HUES6 (cell line): ENCODE results near the gene TDG.

Source experiments
- H3K27ac ChIP-seq: 2 replicates; pipeline ENCODE4 v1.7.0; 2013; ENCODE audit warnings: low read depth, mild to moderate bottlenecking, low read length, inconsistent platforms
- H3K27me3 ChIP-seq: 2 replicates; pipeline ENCODE4 v1.6.1; 2013; ENCODE audit warnings: low read length; ENCODE audit not compliant: control insufficient read depth, insufficient read depth
- H3K36me3 ChIP-seq: 2 replicates; pipeline ENCODE4 v1.6.1; 2013; ENCODE audit warnings: low read length; ENCODE audit not compliant: control insufficient read depth, insufficient read depth
- H3K4me1 ChIP-seq: 2 replicates; pipeline ENCODE4 v1.6.1; 2013; ENCODE audit warnings: low read length; ENCODE audit not compliant: control insufficient read depth, insufficient read depth
- H3K4me3 ChIP-seq: 2 replicates; pipeline ENCODE4 v1.5.1; 2013; ENCODE audit warnings: low read depth, low read length
- H3K9ac ChIP-seq: one replicate; pipeline ENCODE4 v1.6.1; 2013; ENCODE audit warnings: mild to moderate bottlenecking, low read length
- H3K9me3 ChIP-seq: 2 replicates; pipeline ENCODE4 v1.6.1; 2013; ENCODE audit warnings: low read depth, low read length; ENCODE audit not compliant: control insufficient read depth, insufficient read depth

Gene TDG

GRCh38 chr12:103965590-103966504 lies at the start of gene TDG:
TSS of gene TDG (plus strand) at chr12:103965872. CDS start at chr12:103966038, 166 bp downstream.
- H3K4me3 ChIP-seq, result peak within 1 kb of the TSS; percentile 85
- H3K27ac ChIP-seq, result peak within 1 kb of the TSS; percentile 81
- peak within 1 kb of the TSS; percentile 92 for H3K9ac ChIP-seq
- no peaks in the 10 kb centered on the region for H3K27me3 ChIP-seq
- peaks cover 20% of the 10 kb centered on the region for H3K36me3 ChIP-seq
- H3K9me3 ChIP-seq, result no peaks in the 10 kb centered on the region
- H3K4me1 ChIP-seq, result peaks cover 8% of the 10 kb centered on the region; the same call in 1 of the 2 replicates

GRCh38 chr12:103917873-103918272 lies 47.8 kb upstream of the TDG start:
- no peak overlapping the region for H3K4me3 ChIP-seq
- H3K9me3 ChIP-seq, result peaks cover 3% of the 10 kb centered on the region; the same call in 1 of the 2 replicates
- no peaks in the 10 kb centered on the region for H3K27me3 ChIP-seq
- H3K27ac ChIP-seq, result no peak overlapping the region
- no peaks in the 10 kb centered on the region for H3K36me3 ChIP-seq
- H3K9ac ChIP-seq, result no peak overlapping the region
- H3K4me1 ChIP-seq, result no peaks in the 10 kb centered on the region

- Histone ChIP-seq H3K4me3 (no peak overlapping the region), H3K4me1 (peaks cover 13% of the 10 kb centered on the region), H3K9me3 (no peaks in the 10 kb centered on the region), H3K27me3 (no peaks in the 10 kb centered on the region), H3K36me3 (no peaks in the 10 kb centered on the region), H3K27ac (no peak overlapping the region), H3K9ac (no peak overlapping the region)
Measured at GRCh38 chr12:103924761-103925641, 40.7 kb upstream of the TDG start.

GRCh38 chr12:103928682-103929045 lies 37.0 kb upstream of the TDG start:
- H3K4me3 ChIP-seq, result peak overlapping the region; percentile 74
- H3K4me1 ChIP-seq, result peaks cover 25% of the 10 kb centered on the region
- H3K27ac ChIP-seq, result no peak overlapping the region
- no peaks in the 10 kb centered on the region for H3K9me3 ChIP-seq
- H3K9ac ChIP-seq, result peak overlapping the region; percentile 72
- H3K36me3 ChIP-seq, result peaks cover 26% of the 10 kb centered on the region
- H3K27me3 ChIP-seq, result no peaks in the 10 kb centered on the region

GRCh38 chr12:103929046-103929783 lies 36.5 kb upstream of the TDG start:
- H3K27me3 ChIP-seq, result no peaks in the 10 kb centered on the region
- H3K9me3 ChIP-seq, result no peaks in the 10 kb centered on the region
- peak overlapping the region; percentile 74 for H3K4me3 ChIP-seq
- H3K36me3 ChIP-seq, result peaks cover 31% of the 10 kb centered on the region
- H3K27ac ChIP-seq, result 0 out of 2 replicates have a peak overlapping the region, but pooled peaks have one; percentile 22
- peaks cover 25% of the 10 kb centered on the region for H3K4me1 ChIP-seq
- H3K9ac ChIP-seq, result peak overlapping the region; percentile 72

GRCh38 chr12:103929784-103930033 lies 36.0 kb upstream of the TDG start:
- Histone ChIP-seq H3K9me3 (no peaks in the 10 kb centered on the region), H3K9ac (no peak overlapping the region), H3K27me3 (no peaks in the 10 kb centered on the region), H3K27ac (no peak overlapping the region), H3K36me3 (peaks cover 35% of the 10 kb centered on the region), H3K4me1 (peaks cover 25% of the 10 kb centered on the region), H3K4me3 (peak overlapping the region; percentile 74)

- H3K9me3 ChIP-seq, result no peaks in the 10 kb centered on the region
- H3K27me3 ChIP-seq, result no peaks in the 10 kb centered on the region
- peak within 1 kb of the TSS; percentile 93 for H3K27ac ChIP-seq
- H3K4me1 ChIP-seq, result peaks cover 23% of the 10 kb centered on the region
- H3K4me3 ChIP-seq, result peak within 1 kb of the TSS; percentile 89
- H3K9ac ChIP-seq, result peak within 1 kb of the TSS; percentile 88
- H3K36me3 ChIP-seq, result peaks cover 40% of the 10 kb centered on the region
Measured at GRCh38 chr12:103930034-103930786, 35.5 kb upstream of the TDG start, which contains the start of gene HSP90B1. TSS of gene HSP90B1 (plus strand) at chr12:103930410. CDS start at chr12:103930516, 106 bp downstream.

- H3K27ac ChIP-seq, result peak overlapping the region; percentile 93
- H3K9ac ChIP-seq, result peak overlapping the region; percentile 88
- H3K9me3 ChIP-seq, result no peaks in the 10 kb centered on the region
- H3K4me1 ChIP-seq, result peaks cover 19% of the 10 kb centered on the region
- no peaks in the 10 kb centered on the region for H3K27me3 ChIP-seq
- peaks cover 49% of the 10 kb centered on the region for H3K36me3 ChIP-seq
- peak overlapping the region; percentile 89 for H3K4me3 ChIP-seq
Measured at GRCh38 chr12:103930787-103931735, 34.6 kb upstream of the TDG start.

GRCh38 chr12:103933237-103933636 lies 32.4 kb upstream of the TDG start:
- Histone ChIP-seq H3K4me3 (peak overlapping the region; percentile 89; the same call in 1 of the 2 replicates), H3K27ac (no peak overlapping the region), H3K9me3 (no peaks in the 10 kb centered on the region), H3K9ac (no peak overlapping the region), H3K27me3 (no peaks in the 10 kb centered on the region), H3K4me1 (peaks cover 18% of the 10 kb centered on the region), H3K36me3 (peaks cover 70% of the 10 kb centered on the region)
